Endothelial cell of umbilical vein (primary cell): ENCODE data around the gene FBXO2.

Source experiments
- GATA2 ChIP-seq: IDR thresholded peaks from 2 replicates; pipeline ENCODE4 v1.7.0; 2011; ENCODE audit warnings: low read depth, mild to moderate bottlenecking, moderate library complexity, mixed read lengths, low read length; ENCODE audit not compliant: insufficient read length, insufficient read depth
- POLR2A ChIP-seq: IDR thresholded peaks from 2 replicates; pipeline ENCODE4 v1.6.1; 2012; ENCODE audit warnings: low read depth, mild to moderate bottlenecking, control low read depth, low read length

DNA sequence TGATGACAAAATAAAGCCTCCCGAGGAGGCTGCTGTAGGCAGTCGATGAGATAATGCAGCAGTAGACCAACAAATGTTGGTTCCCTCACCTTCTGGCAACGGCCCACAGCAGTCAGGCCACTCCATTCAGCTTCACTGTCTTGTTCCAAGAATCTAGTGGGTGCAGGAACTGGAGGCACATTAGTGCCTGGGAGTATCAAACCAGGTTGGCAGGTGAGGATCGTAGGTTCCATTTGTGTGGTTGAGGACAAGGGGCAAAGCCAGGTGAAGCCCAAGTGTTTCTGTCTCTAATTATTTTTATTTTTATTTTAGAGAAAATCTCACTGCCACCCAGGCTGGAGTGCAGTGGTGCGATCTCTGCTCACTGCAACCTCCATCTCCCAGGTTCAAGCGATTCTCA is 13.3 kb downstream of the FBXO2 start:
- TF ChIP-seq POLR2A (no peak), GATA2 (no peak)
